ENCODE results near the gene CASZ1.

CASZ1 gene

GRCh38 chr1:10633416-10633815 lies 163.0 kb downstream of the CASZ1 start:
- no peak overlapping the region for H3K4me3 ChIP-seq (ENCODE audit: insufficient read depth, low read depth, low read length, poor library complexity, severe bottlenecking)
- H3K36me3 ChIP-seq (ENCODE audit: control insufficient read depth, insufficient read depth, low read length) = peaks cover 13% of the 10 kb centered on the region
- H3K9me3 ChIP-seq (ENCODE audit: control insufficient read depth, low read length) = no peaks in the 10 kb centered on the region
- H3K27me3 ChIP-seq (replicated peaks; ENCODE audit: control insufficient read depth, insufficient read depth, low read length, poor library complexity, severe bottlenecking) = no peaks in the 10 kb centered on the region
- DNase-seq = no peak
- H3K4me1 ChIP-seq (ENCODE audit: control insufficient read depth, insufficient read depth, low read length, poor library complexity, severe bottlenecking) = peaks cover 5% of the 10 kb centered on the region
- no peak overlapping the region for H3K27ac ChIP-seq (ENCODE audit: insufficient read depth, low read length, poor library complexity, severe bottlenecking)

- no peak overlapping the region for H3K27ac ChIP-seq (ENCODE audit: insufficient read depth, low read length, poor library complexity, severe bottlenecking)
- H3K9me3 ChIP-seq (ENCODE audit: control insufficient read depth, low read length) = no peaks in the 10 kb centered on the region
- no peak for DNase-seq
- no peak overlapping the region for H3K4me3 ChIP-seq (ENCODE audit: insufficient read depth, low read depth, low read length, poor library complexity, severe bottlenecking)
- no peaks in the 10 kb centered on the region for H3K4me1 ChIP-seq (ENCODE audit: control insufficient read depth, insufficient read depth, low read length, poor library complexity, severe bottlenecking)
- no peaks in the 10 kb centered on the region for H3K27me3 ChIP-seq (replicated peaks; ENCODE audit: control insufficient read depth, insufficient read depth, low read length, poor library complexity, severe bottlenecking)
- peaks cover 13% of the 10 kb centered on the region for H3K36me3 ChIP-seq (ENCODE audit: control insufficient read depth, insufficient read depth, low read length)
Observed at GRCh38 chr1:10632691-10633090, 163.8 kb downstream of the CASZ1 start.

- Histone ChIP-seq H3K9me3 (ENCODE audit: control insufficient read depth, low read length) (no peaks in the 10 kb centered on the region), H3K36me3 (ENCODE audit: control insufficient read depth, insufficient read depth, low read length) (peaks cover 13% of the 10 kb centered on the region), H3K27ac (ENCODE audit: insufficient read depth, low read length, poor library complexity, severe bottlenecking) (no peak overlapping the region), H3K27me3 (replicated peaks; ENCODE audit: control insufficient read depth, insufficient read depth, low read length, poor library complexity, severe bottlenecking) (no peaks in the 10 kb centered on the region), H3K4me1 (ENCODE audit: control insufficient read depth, insufficient read depth, low read length, poor library complexity, severe bottlenecking) (no peaks in the 10 kb centered on the region), H3K4me3 (ENCODE audit: insufficient read depth, low read depth, low read length, poor library complexity, severe bottlenecking) (no peak overlapping the region)
- no peak for DNase-seq
Observed at GRCh38 chr1:10631811-10632593, 164.4 kb downstream of the CASZ1 start.

GRCh38 chr1:10631121-10631810 lies 165.2 kb downstream of the CASZ1 start:
- H3K27ac ChIP-seq (ENCODE audit: insufficient read depth, low read length, poor library complexity, severe bottlenecking) = no peak overlapping the region
- no peaks in the 10 kb centered on the region for H3K4me1 ChIP-seq (ENCODE audit: control insufficient read depth, insufficient read depth, low read length, poor library complexity, severe bottlenecking)
- no peak overlapping the region for H3K4me3 ChIP-seq (ENCODE audit: insufficient read depth, low read depth, low read length, poor library complexity, severe bottlenecking)
- H3K36me3 ChIP-seq (ENCODE audit: control insufficient read depth, insufficient read depth, low read length) = peaks cover 13% of the 10 kb centered on the region
- H3K9me3 ChIP-seq (ENCODE audit: control insufficient read depth, low read length) = no peaks in the 10 kb centered on the region
- H3K27me3 ChIP-seq (replicated peaks; ENCODE audit: control insufficient read depth, insufficient read depth, low read length, poor library complexity, severe bottlenecking) = no peaks in the 10 kb centered on the region
- no peak for DNase-seq

GRCh38 chr1:10630661-10631120 lies 165.8 kb downstream of the CASZ1 start:
- H3K27me3 ChIP-seq (replicated peaks; ENCODE audit: control insufficient read depth, insufficient read depth, low read length, poor library complexity, severe bottlenecking) = no peaks in the 10 kb centered on the region
- peaks cover 13% of the 10 kb centered on the region for H3K36me3 ChIP-seq (ENCODE audit: control insufficient read depth, insufficient read depth, low read length)
- H3K9me3 ChIP-seq (ENCODE audit: control insufficient read depth, low read length) = no peaks in the 10 kb centered on the region
- no peak overlapping the region for H3K27ac ChIP-seq (ENCODE audit: insufficient read depth, low read length, poor library complexity, severe bottlenecking)
- no peaks in the 10 kb centered on the region for H3K4me1 ChIP-seq (ENCODE audit: control insufficient read depth, insufficient read depth, low read length, poor library complexity, severe bottlenecking)
- DNase-seq = no peak
- no peak overlapping the region for H3K4me3 ChIP-seq (ENCODE audit: insufficient read depth, low read depth, low read length, poor library complexity, severe bottlenecking)

- H3K36me3 ChIP-seq (ENCODE audit: control insufficient read depth, insufficient read depth, low read length) = peaks cover 13% of the 10 kb centered on the region
- H3K4me3 ChIP-seq (ENCODE audit: insufficient read depth, low read depth, low read length, poor library complexity, severe bottlenecking) = no peak overlapping the region
- no peaks in the 10 kb centered on the region for H3K9me3 ChIP-seq (ENCODE audit: control insufficient read depth, low read length)
- no peak for DNase-seq
- H3K4me1 ChIP-seq (ENCODE audit: control insufficient read depth, insufficient read depth, low read length, poor library complexity, severe bottlenecking) = no peaks in the 10 kb centered on the region
- H3K27ac ChIP-seq (ENCODE audit: insufficient read depth, low read length, poor library complexity, severe bottlenecking) = no peak overlapping the region
- no peaks in the 10 kb centered on the region for H3K27me3 ChIP-seq (replicated peaks; ENCODE audit: control insufficient read depth, insufficient read depth, low read length, poor library complexity, severe bottlenecking)
Observed at GRCh38 chr1:10629816-10630571, 166.5 kb downstream of the CASZ1 start.

- no peaks in the 10 kb centered on the region for H3K4me1 ChIP-seq (ENCODE audit: control insufficient read depth, insufficient read depth, low read length, poor library complexity, severe bottlenecking)
- H3K4me3 ChIP-seq (ENCODE audit: insufficient read depth, low read depth, low read length, poor library complexity, severe bottlenecking) = no peak overlapping the region
- no peak for DNase-seq
- no peak overlapping the region for H3K27ac ChIP-seq (ENCODE audit: insufficient read depth, low read length, poor library complexity, severe bottlenecking)
- no peaks in the 10 kb centered on the region for H3K9me3 ChIP-seq (ENCODE audit: control insufficient read depth, low read length)
- peaks cover 16% of the 10 kb centered on the region for H3K36me3 ChIP-seq (ENCODE audit: control insufficient read depth, insufficient read depth, low read length)
- no peaks in the 10 kb centered on the region for H3K27me3 ChIP-seq (replicated peaks; ENCODE audit: control insufficient read depth, insufficient read depth, low read length, poor library complexity, severe bottlenecking)
Observed at GRCh38 chr1:10629091-10629815, 167.2 kb downstream of the CASZ1 start.

- no peaks in the 10 kb centered on the region for H3K9me3 ChIP-seq (ENCODE audit: control insufficient read depth, low read length)
- H3K4me3 ChIP-seq (ENCODE audit: insufficient read depth, low read depth, low read length, poor library complexity, severe bottlenecking) = no peak overlapping the region
- no peak overlapping the region for H3K27ac ChIP-seq (ENCODE audit: insufficient read depth, low read length, poor library complexity, severe bottlenecking)
- peaks cover 21% of the 10 kb centered on the region for H3K36me3 ChIP-seq (ENCODE audit: control insufficient read depth, insufficient read depth, low read length)
- DNase-seq = no peak
- no peaks in the 10 kb centered on the region for H3K27me3 ChIP-seq (replicated peaks; ENCODE audit: control insufficient read depth, insufficient read depth, low read length, poor library complexity, severe bottlenecking)
- no peaks in the 10 kb centered on the region for H3K4me1 ChIP-seq (ENCODE audit: control insufficient read depth, insufficient read depth, low read length, poor library complexity, severe bottlenecking)
Observed at GRCh38 chr1:10628685-10629084, 167.8 kb downstream of the CASZ1 start.

GRCh38 chr1:10626791-10627410 lies 169.5 kb downstream of the CASZ1 start:
- no peak overlapping the region for H3K27ac ChIP-seq (ENCODE audit: insufficient read depth, low read length, poor library complexity, severe bottlenecking)
- no peaks in the 10 kb centered on the region for H3K27me3 ChIP-seq (replicated peaks; ENCODE audit: control insufficient read depth, insufficient read depth, low read length, poor library complexity, severe bottlenecking)
- DNase-seq = no peak
- no peak overlapping the region for H3K4me3 ChIP-seq (ENCODE audit: insufficient read depth, low read depth, low read length, poor library complexity, severe bottlenecking)
- no peaks in the 10 kb centered on the region for H3K9me3 ChIP-seq (ENCODE audit: control insufficient read depth, low read length)
- no peaks in the 10 kb centered on the region for H3K4me1 ChIP-seq (ENCODE audit: control insufficient read depth, insufficient read depth, low read length, poor library complexity, severe bottlenecking)
- peaks cover 25% of the 10 kb centered on the region for H3K36me3 ChIP-seq (ENCODE audit: control insufficient read depth, insufficient read depth, low read length)

All from effector memory CD4-positive, alpha-beta T cell (primary cell).